ENCODE results near the gene TEAD1. TPM values are rescaled to one million over a fixed set of nuclear protein-coding genes. Genes with fewer than 3 reads are reported as not detected.

Gene TEAD1
- total RNA-seq, 4 donors from 2014 or later = 46.4 to 214 (median 61.2) TPM

DNA sequence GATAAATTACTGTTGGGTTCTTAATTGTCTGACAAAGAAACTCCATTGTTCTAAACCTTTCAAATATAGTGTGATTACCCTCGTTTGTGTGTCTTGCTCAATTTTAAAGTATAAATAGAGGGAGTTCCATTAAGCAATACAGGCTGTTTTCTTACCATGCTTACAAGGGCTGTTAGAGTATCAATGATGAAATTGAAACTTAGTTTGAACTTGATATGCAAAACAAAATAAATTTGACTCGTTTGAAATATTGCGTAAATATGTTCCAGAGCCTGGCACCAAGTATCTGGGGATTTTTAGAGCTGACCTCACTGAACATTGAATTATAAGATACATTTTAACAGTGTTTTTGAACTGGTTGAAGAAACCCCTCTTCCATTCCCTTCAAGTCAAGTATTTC lies 31.7 kb downstream of the TEAD1 start:
- in situ Hi-C loops (cut with MboI; ENCODE audit: low pct_ligation_motif_present in 1 of 4, low pct_unique_long_range_greater_than_20kb in 1 of 4, low sequenced_read_pairs in 3 of 4) = no loop called here
- Histone ChIP-seq H3K4me1 (peaks cover 12 to 38% (median 21%) of the 10 kb centered on the region in 4 donors), H3K27me3 (no peaks in the 10 kb centered on the region), H3K27ac (no peak overlapping the region), H3K36me3 (no peaks in the 10 kb centered on the region), H3K4me3 (no peak overlapping the region), H3K9me3 (no peaks in the 10 kb centered on the region)
- intact Hi-C loops (cut with DNase I; ENCODE audit: low total_unique reads) = no loop called here
- DNase-seq = no peak
- TF ChIP-seq POLR2AphosphoS5 (IDR thresholded peaks at IDR 0.05) (no peak), POLR2A (IDR thresholded peaks at IDR 0.05) (no peak), EP300 (IDR thresholded peaks at IDR 0.05; ENCODE audit: low read depth) (no peak)
- TF ChIP-seq, protein P1, sequence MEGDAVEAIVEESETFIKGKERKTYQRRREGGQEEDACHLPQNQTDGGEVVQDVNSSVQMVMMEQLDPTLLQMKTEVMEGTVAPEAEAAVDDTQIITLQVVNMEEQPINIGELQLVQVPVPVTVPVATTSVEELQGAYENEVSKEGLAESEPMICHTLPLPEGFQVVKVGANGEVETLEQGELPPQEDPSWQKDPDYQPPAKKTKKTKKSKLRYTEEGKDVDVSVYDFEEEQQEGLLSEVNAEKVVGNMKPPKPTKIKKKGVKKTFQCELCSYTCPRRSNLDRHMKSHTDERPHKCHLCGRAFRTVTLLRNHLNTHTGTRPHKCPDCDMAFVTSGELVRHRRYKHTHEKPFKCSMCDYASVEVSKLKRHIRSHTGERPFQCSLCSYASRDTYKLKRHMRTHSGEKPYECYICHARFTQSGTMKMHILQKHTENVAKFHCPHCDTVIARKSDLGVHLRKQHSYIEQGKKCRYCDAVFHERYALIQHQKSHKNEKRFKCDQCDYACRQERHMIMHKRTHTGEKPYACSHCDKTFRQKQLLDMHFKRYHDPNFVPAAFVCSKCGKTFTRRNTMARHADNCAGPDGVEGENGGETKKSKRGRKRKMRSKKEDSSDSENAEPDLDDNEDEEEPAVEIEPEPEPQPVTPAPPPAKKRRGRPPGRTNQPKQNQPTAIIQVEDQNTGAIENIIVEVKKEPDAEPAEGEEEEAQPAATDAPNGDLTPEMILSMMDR (IDR thresholded peaks at IDR 0.05) = no peak
- 56 to 70% methylated on average over 3 of the region's 3 CpGs for WGBS, 2 donors (ENCODE audit: low coverage in 1 of 2)

GRCh38 chr11:12706545-12707499 lies 32.6 kb downstream of the TEAD1 start:
- peak; percentile 51 for DNase-seq
- in situ Hi-C loops (cut with MboI; ENCODE audit: low pct_ligation_motif_present in 1 of 4, low pct_unique_long_range_greater_than_20kb in 1 of 4, low sequenced_read_pairs in 3 of 4) = no loop called here
- 58 to 68% methylated on average over 8 to 9 of the region's 9 CpGs for WGBS, 2 donors (ENCODE audit: low coverage in 1 of 2)
- Histone ChIP-seq H3K36me3 (no peaks in the 10 kb centered on the region), H3K4me1 (peaks cover 12 to 29% (median 19%) of the 10 kb centered on the region in 4 donors), H3K27ac (peak overlapping the region in 3 of 4 donors; percentile 16 to 55 (median 37)), H3K4me3 (no peak overlapping the region), H3K9me3 (no peaks in the 10 kb centered on the region), H3K27me3 (no peaks in the 10 kb centered on the region)
- intact Hi-C loops (cut with DNase I; ENCODE audit: low total_unique reads) = no loop called here
- TF ChIP-seq EP300 (IDR thresholded peaks at IDR 0.05; ENCODE audit: low read depth) (no peak), POLR2A (IDR thresholded peaks at IDR 0.05) (no peak), POLR2AphosphoS5 (IDR thresholded peaks at IDR 0.05) (no peak)
- TF ChIP-seq, protein P1 (IDR thresholded peaks at IDR 0.05) = no peak

- intact Hi-C loops (cut with DNase I; ENCODE audit: low total_unique reads) = no loop called here
- DNase-seq = no peak
- no peaks in the 10 kb centered on the region for H3K9me3 ChIP-seq
- H3K36me3 ChIP-seq = no peaks in the 10 kb centered on the region
- no peaks in the 10 kb centered on the region for H3K27me3 ChIP-seq
- H3K27ac ChIP-seq = peak overlapping the region in 3 of 4 donors; percentile 16 to 55 (median 37)
- in situ Hi-C loops (cut with MboI; ENCODE audit: low pct_ligation_motif_present in 1 of 4, low pct_unique_long_range_greater_than_20kb in 1 of 4, low sequenced_read_pairs in 3 of 4) = no loop called here
- TF ChIP-seq EP300 (IDR thresholded peaks at IDR 0.05; ENCODE audit: low read depth) (no peak), POLR2AphosphoS5 (IDR thresholded peaks at IDR 0.05) (no peak), POLR2A (IDR thresholded peaks at IDR 0.05) (no peak)
- TF ChIP-seq, protein P1 (IDR thresholded peaks at IDR 0.05) = no peak
- peaks cover 12 to 29% (median 19%) of the 10 kb centered on the region in 4 donors for H3K4me1 ChIP-seq
- no peak overlapping the region for H3K4me3 ChIP-seq
Observed at GRCh38 chr11:12707500-12707880, 33.3 kb downstream of the TEAD1 start.

- Histone ChIP-seq H3K27ac (no peak overlapping the region), H3K27me3 (no peaks in the 10 kb centered on the region), H3K9me3 (no peaks in the 10 kb centered on the region), H3K4me1 (peaks cover 12 to 21% (median 16%) of the 10 kb centered on the region in 4 donors), H3K36me3 (no peaks in the 10 kb centered on the region), H3K4me3 (no peak overlapping the region)
- no peak for TF ChIP-seq POLR2AphosphoS5 (IDR thresholded peaks at IDR 0.05)
- no peak for DNase-seq
- WGBS, 2 donors (ENCODE audit: low coverage in 1 of 2) = 50 to 67% methylated on average over 1 of the region's 1 CpG
- intact Hi-C loops (cut with DNase I; ENCODE audit: low total_unique reads) = no loop called here
- in situ Hi-C loops (cut with MboI; ENCODE audit: low pct_ligation_motif_present in 1 of 4, low pct_unique_long_range_greater_than_20kb in 1 of 4, low sequenced_read_pairs in 3 of 4) = no loop called here
Observed at GRCh38 chr11:12711496-12711895, 37.3 kb downstream of the TEAD1 start.
